H1 (cell line): Measurements from ENCODE around the gene TTC27. TPM values are rescaled to one million over a fixed set of nuclear protein-coding genes. Genes with fewer than 3 reads are reported as not detected.

Source experiments
- CHD1 ChIP-seq: IDR thresholded peaks from 2 replicates; pipeline ENCODE4 v1.6.1; 2012; ENCODE audit warnings: low read depth, low read length, improper control_type of control experiment
- HDAC6 ChIP-seq: IDR thresholded peaks from one replicate; pipeline ENCODE4 v1.7.1; 2012; ENCODE audit warnings: low read depth, mild to moderate bottlenecking, inconsistent platforms, low read length, moderate library complexity
- KDM4A ChIP-seq: IDR thresholded peaks from one replicate; pipeline ENCODE4 v1.7.1; 2012; ENCODE audit warnings: low read depth, mild to moderate bottlenecking, moderate library complexity, low read length, inconsistent platforms; ENCODE audit not compliant: severe bottlenecking
- TEAD4 ChIP-seq: IDR thresholded peaks from 2 replicates; pipeline ENCODE4 v1.6.1; 2012; ENCODE audit warnings: low read depth, low read length, inconsistent platforms, mixed read lengths
- ZNF274 ChIP-seq: IDR thresholded peaks from 2 replicates; pipeline ENCODE4 v1.7.0; 2012; ENCODE audit warnings: low read length, borderline replicate concordance; ENCODE audit errors: extremely low read depth
- polyA plus RNA-seq, 7 experiments: library from polyadenylated mRNA; depleted of rRNA in 3 of 7; stranded (reverse) in 5 of 7; unstranded in 2 of 7; fragments of >200 nt in 5 of 7; fragments of 200-250 nt in 2 of 7; gene quantifications; 1 replicate in 5 of 7; 2 replicates in 1 of 7; 4 replicates in 1 of 7; pipeline versions ENCODE4 v1.2.1 to v1.2.3, GENCODE V29; 2011 to 2013; ENCODE audit warnings: missing spikeins in 2 of 7, mixed read lengths in 2 of 7
- total RNA-seq: library from RNA; stranded (reverse); fragmentation: NEBNext Ultra II Directional; extraction: Animal tissue kit (Norgen Biotek cat#: 25700); gene quantifications from 2 replicates; pipeline ENCODE4 v1.2.1, GENCODE V29; 2021
- TF ChIP-seq, protein P1 (sequence below): fragments of 300-600 bp; sonication (generic); IDR thresholded peaks from 2 replicates; pipeline ENCODE4 v1.7.1; 2012; ENCODE audit warnings: low read length, moderate library complexity, mild to moderate bottlenecking, inconsistent platforms; ENCODE audit not compliant: insufficient replicate concordance
- TF ChIP-seq, protein P2 (sequence below): IDR thresholded peaks from 2 replicates; pipeline ENCODE4 v1.6.1; 2012; ENCODE audit warnings: inconsistent platforms
- TF ChIP-seq, protein P3 (sequence below), 3 experiments: IDR thresholded peaks; 1 replicate in 2 of 3; 2 replicates in 1 of 3; pipeline versions ENCODE4 v1.5.1 to v1.6.1; 2011; ENCODE audit warnings: low read length in 3 of 3, mild to moderate bottlenecking in 3 of 3, inconsistent platforms in 2 of 3, low read depth in 1 of 3, moderate library complexity in 1 of 3; ENCODE audit not compliant: insufficient read depth in 1 of 3; ENCODE audit errors: control extremely low read depth in 1 of 3

The TTC27 gene
- total and polyA plus RNA-seq, 2 of the 8 experiments (the other 6 are each of a cell fraction or from before 2014, with no cell fraction given) = 13.8 to 29.1 TPM

DNA sequence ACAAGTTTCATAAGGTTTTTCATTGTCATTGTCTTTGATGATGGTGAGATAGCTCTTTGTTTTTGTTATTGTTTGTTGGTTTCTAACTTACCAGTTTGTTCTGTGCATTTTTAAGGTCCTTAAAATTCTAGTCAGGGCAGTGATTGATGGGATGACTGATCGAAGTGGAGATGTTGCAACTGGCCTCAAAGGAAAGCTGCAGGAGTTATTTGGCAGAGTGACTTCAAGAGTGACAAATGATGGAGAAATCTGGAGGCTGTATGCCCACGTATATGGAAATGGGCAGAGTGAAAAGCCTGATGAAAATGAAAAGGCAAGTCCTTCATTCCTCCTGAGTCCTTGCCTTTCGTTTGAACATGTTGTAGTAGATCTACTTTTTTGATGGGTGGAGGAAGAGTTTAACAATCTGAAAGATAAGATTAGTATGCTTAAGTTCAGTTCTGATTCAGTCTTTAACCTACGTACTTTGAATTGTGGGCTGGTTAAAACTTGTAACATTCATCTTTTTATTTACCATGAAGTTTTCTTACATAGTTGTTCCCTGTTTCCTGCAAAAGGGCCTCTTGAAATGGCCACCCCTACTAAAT lies 183.2 kb downstream of the TTC27 start (continued):
- TF ChIP-seq, protein P1, sequence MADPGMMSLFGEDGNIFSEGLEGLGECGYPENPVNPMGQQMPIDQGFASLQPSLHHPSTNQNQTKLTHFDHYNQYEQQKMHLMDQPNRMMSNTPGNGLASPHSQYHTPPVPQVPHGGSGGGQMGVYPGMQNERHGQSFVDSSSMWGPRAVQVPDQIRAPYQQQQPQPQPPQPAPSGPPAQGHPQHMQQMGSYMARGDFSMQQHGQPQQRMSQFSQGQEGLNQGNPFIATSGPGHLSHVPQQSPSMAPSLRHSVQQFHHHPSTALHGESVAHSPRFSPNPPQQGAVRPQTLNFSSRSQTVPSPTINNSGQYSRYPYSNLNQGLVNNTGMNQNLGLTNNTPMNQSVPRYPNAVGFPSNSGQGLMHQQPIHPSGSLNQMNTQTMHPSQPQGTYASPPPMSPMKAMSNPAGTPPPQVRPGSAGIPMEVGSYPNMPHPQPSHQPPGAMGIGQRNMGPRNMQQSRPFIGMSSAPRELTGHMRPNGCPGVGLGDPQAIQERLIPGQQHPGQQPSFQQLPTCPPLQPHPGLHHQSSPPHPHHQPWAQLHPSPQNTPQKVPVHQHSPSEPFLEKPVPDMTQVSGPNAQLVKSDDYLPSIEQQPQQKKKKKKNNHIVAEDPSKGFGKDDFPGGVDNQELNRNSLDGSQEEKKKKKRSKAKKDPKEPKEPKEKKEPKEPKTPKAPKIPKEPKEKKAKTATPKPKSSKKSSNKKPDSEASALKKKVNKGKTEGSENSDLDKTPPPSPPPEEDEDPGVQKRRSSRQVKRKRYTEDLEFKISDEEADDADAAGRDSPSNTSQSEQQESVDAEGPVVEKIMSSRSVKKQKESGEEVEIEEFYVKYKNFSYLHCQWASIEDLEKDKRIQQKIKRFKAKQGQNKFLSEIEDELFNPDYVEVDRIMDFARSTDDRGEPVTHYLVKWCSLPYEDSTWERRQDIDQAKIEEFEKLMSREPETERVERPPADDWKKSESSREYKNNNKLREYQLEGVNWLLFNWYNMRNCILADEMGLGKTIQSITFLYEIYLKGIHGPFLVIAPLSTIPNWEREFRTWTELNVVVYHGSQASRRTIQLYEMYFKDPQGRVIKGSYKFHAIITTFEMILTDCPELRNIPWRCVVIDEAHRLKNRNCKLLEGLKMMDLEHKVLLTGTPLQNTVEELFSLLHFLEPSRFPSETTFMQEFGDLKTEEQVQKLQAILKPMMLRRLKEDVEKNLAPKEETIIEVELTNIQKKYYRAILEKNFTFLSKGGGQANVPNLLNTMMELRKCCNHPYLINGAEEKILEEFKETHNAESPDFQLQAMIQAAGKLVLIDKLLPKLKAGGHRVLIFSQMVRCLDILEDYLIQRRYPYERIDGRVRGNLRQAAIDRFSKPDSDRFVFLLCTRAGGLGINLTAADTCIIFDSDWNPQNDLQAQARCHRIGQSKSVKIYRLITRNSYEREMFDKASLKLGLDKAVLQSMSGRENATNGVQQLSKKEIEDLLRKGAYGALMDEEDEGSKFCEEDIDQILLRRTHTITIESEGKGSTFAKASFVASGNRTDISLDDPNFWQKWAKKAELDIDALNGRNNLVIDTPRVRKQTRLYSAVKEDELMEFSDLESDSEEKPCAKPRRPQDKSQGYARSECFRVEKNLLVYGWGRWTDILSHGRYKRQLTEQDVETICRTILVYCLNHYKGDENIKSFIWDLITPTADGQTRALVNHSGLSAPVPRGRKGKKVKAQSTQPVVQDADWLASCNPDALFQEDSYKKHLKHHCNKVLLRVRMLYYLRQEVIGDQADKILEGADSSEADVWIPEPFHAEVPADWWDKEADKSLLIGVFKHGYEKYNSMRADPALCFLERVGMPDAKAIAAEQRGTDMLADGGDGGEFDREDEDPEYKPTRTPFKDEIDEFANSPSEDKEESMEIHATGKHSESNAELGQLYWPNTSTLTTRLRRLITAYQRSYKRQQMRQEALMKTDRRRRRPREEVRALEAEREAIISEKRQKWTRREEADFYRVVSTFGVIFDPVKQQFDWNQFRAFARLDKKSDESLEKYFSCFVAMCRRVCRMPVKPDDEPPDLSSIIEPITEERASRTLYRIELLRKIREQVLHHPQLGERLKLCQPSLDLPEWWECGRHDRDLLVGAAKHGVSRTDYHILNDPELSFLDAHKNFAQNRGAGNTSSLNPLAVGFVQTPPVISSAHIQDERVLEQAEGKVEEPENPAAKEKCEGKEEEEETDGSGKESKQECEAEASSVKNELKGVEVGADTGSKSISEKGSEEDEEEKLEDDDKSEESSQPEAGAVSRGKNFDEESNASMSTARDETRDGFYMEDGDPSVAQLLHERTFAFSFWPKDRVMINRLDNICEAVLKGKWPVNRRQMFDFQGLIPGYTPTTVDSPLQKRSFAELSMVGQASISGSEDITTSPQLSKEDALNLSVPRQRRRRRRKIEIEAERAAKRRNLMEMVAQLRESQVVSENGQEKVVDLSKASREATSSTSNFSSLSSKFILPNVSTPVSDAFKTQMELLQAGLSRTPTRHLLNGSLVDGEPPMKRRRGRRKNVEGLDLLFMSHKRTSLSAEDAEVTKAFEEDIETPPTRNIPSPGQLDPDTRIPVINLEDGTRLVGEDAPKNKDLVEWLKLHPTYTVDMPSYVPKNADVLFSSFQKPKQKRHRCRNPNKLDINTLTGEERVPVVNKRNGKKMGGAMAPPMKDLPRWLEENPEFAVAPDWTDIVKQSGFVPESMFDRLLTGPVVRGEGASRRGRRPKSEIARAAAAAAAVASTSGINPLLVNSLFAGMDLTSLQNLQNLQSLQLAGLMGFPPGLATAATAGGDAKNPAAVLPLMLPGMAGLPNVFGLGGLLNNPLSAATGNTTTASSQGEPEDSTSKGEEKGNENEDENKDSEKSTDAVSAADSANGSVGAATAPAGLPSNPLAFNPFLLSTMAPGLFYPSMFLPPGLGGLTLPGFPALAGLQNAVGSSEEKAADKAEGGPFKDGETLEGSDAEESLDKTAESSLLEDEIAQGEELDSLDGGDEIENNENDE = no peak
- TF ChIP-seq ZNF274 = no peak
- TF ChIP-seq HDAC6 = no peak
- TF ChIP-seq, protein P2, sequence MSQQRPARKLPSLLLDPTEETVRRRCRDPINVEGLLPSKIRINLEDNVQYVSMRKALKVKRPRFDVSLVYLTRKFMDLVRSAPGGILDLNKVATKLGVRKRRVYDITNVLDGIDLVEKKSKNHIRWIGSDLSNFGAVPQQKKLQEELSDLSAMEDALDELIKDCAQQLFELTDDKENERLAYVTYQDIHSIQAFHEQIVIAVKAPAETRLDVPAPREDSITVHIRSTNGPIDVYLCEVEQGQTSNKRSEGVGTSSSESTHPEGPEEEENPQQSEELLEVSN = no peak
- TF ChIP-seq, protein P3, sequence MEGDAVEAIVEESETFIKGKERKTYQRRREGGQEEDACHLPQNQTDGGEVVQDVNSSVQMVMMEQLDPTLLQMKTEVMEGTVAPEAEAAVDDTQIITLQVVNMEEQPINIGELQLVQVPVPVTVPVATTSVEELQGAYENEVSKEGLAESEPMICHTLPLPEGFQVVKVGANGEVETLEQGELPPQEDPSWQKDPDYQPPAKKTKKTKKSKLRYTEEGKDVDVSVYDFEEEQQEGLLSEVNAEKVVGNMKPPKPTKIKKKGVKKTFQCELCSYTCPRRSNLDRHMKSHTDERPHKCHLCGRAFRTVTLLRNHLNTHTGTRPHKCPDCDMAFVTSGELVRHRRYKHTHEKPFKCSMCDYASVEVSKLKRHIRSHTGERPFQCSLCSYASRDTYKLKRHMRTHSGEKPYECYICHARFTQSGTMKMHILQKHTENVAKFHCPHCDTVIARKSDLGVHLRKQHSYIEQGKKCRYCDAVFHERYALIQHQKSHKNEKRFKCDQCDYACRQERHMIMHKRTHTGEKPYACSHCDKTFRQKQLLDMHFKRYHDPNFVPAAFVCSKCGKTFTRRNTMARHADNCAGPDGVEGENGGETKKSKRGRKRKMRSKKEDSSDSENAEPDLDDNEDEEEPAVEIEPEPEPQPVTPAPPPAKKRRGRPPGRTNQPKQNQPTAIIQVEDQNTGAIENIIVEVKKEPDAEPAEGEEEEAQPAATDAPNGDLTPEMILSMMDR (IDR thresholded peaks at IDR 0.05; ENCODE audit: control extremely low read depth in 1 of 3, insufficient read depth in 1 of 3, low read depth in 1 of 3, low read length in 3 of 3) = no peak
- no peak for TF ChIP-seq CHD1
- TF ChIP-seq KDM4A = no peak
- TF ChIP-seq TEAD4 = no peak
